ENCODE measurements around the gene MLH3. TPM values are rescaled to one million over a fixed set of nuclear protein-coding genes. Genes with fewer than 3 reads are reported as not detected.

The MLH3 gene
- total RNA-seq, 1 donor from 2014 or later, result 33.4 TPM

DNA sequence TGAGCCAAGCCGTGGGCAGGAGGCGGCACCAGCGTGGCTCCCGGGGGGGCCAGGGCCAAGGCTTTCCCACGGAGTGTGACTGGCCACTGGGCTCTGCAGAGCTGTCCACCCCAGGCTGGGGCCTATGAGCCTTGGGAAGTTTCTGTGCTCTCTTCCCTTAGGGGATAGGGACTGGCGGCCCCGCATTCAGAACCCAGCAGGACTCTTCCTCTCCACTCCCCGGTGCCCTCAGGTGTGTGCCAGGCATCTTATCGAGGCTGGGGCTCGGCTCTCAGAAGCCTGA lies 66.3 kb downstream of the MLH3 start:
- Histone ChIP-seq H3K4me3 (no peak overlapping the region), H3K27ac (no peak overlapping the region), H3K27me3 (no peaks in the 10 kb centered on the region), H3K36me3 (no peaks in the 10 kb centered on the region), H3K9me3 (no peaks in the 10 kb centered on the region), H3K4me1 (peaks cover 6% of the 10 kb centered on the region)
- TF ChIP-seq, protein P1, sequence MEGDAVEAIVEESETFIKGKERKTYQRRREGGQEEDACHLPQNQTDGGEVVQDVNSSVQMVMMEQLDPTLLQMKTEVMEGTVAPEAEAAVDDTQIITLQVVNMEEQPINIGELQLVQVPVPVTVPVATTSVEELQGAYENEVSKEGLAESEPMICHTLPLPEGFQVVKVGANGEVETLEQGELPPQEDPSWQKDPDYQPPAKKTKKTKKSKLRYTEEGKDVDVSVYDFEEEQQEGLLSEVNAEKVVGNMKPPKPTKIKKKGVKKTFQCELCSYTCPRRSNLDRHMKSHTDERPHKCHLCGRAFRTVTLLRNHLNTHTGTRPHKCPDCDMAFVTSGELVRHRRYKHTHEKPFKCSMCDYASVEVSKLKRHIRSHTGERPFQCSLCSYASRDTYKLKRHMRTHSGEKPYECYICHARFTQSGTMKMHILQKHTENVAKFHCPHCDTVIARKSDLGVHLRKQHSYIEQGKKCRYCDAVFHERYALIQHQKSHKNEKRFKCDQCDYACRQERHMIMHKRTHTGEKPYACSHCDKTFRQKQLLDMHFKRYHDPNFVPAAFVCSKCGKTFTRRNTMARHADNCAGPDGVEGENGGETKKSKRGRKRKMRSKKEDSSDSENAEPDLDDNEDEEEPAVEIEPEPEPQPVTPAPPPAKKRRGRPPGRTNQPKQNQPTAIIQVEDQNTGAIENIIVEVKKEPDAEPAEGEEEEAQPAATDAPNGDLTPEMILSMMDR (IDR thresholded peaks at IDR 0.05), result no peak
- intact Hi-C loops (cut with DNase I), result no loop called here
- no peak for ATAC-seq
- DNase-seq, result no peak

DNA sequence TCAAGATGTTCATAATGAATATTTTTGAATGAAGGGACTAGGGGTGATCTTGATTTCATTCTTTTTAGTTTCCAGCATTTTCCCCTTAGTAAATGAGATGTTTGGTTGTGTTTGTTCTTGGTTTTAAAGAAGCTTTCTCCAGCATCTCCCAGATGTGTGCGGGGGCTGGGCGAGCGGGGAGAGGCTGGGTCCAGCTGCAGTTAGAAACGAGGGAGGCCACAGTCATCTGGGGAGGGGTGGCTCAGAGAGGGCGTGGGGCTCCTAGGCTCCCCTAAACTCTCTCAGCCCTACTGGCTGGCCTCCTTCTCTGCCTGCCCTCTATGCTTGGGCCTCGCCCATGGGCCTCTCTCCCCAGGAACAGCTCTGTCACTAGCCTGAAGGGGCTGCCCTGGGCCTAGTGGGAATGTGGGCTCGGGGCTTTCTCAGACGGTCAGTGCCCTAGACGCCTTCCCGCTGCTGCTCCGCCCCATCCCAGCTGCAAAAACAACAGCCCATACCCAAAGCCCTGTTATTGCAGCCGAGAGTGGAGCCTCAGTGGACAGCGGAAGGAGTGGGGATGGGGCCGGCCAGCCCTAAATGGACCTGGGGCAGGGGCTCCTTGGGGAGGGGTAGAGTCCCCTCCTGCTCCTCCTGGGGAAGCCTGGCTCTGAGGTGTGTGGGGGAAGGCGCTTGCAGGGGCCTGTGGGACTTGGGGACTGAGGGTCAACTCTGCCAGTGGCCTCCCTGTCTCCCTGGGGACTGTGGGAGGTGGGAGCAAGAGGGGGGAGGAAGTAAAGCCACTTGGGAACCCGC lies 66.8 kb downstream of the MLH3 start:
- DNase-seq (no peak), ATAC-seq (no peak)
- Histone ChIP-seq H3K27me3 (no peaks in the 10 kb centered on the region), H3K4me1 (peaks cover 6% of the 10 kb centered on the region), H3K9me3 (no peaks in the 10 kb centered on the region), H3K27ac (no peak overlapping the region), H3K4me3 (no peak overlapping the region), H3K36me3 (no peaks in the 10 kb centered on the region)
- intact Hi-C loops (cut with DNase I), result no loop called here
- TF ChIP-seq, protein P1 (IDR thresholded peaks at IDR 0.05), result no peak

DNA sequence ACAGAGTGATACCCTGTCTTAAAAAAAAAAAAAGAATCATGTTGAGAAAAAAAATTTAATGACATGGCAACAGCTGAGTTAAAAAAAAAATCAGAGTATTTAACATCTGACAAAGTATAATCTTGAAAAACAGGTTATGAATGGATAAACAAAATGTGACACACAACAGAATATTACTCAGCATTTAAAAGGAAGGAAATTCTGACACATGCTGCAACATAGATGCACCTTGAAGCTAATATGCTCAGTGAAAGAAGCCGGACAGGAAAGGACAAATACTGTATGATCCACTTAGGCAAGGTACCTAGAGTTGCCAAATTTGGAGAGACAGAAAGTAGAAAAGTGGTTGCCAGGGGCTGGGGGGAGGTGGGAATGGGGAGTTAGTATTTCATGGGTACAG lies 67.9 kb downstream of the MLH3 start:
- H3K9me3 ChIP-seq, result no peaks in the 10 kb centered on the region
- H3K27me3 ChIP-seq, result no peaks in the 10 kb centered on the region
- H3K36me3 ChIP-seq, result no peaks in the 10 kb centered on the region
- no peak for ATAC-seq
- no peak for DNase-seq
- TF ChIP-seq, protein P1 (IDR thresholded peaks at IDR 0.05), result no peak
- peaks cover 6% of the 10 kb centered on the region for H3K4me1 ChIP-seq
- H3K27ac ChIP-seq, result no peak overlapping the region
- intact Hi-C loops (cut with DNase I), result no loop called here
- H3K4me3 ChIP-seq, result no peak overlapping the region

DNA sequence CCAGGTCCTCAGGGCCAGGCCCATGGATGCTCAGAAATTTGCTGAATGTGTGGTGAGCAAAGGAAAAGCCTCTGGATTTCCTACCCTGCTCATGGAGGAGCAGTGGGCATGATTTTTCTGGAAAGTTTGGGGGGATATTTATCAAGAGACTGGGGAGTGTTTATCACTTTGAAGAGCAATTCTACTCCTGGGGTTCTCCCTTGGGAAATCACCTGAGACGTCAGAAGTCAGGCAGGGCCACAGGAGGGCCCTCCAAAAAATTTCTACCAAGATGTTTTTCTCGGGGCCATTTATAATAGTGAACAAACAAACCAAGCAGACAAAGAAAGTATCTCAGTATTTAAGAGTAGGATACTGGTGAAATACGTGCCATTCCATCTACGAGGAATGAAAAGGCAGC lies 68.6 kb downstream of the MLH3 start:
- Histone ChIP-seq H3K36me3 (no peaks in the 10 kb centered on the region), H3K27ac (no peak overlapping the region), H3K27me3 (no peaks in the 10 kb centered on the region), H3K4me3 (no peak overlapping the region), H3K4me1 (peaks cover 6% of the 10 kb centered on the region), H3K9me3 (no peaks in the 10 kb centered on the region)
- no peak for DNase-seq
- ATAC-seq, result no peak
- intact Hi-C loops (cut with DNase I), result no loop called here
- TF ChIP-seq, protein P1 (IDR thresholded peaks at IDR 0.05), result no peak

DNA sequence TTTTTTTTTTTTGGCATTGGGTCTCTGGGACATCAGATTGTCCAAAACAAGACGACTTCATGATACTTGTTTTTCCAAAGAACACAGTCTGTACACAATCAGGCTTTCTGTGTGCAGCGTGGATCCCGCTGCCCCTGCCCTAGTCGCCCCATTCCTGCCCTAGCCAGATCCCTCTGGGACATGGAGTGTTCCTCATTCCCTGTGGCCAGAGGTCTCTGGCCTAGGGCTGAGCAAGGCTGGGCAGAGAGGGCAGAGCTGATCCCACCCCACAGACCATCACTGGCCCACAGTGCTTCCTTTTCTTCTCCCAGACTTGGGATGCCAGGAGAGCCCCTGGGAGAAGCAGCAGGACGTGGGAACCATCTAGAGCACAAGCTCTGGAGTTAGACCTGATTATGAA lies 69.4 kb downstream of the MLH3 start:
- Histone ChIP-seq H3K27ac (no peak overlapping the region), H3K4me3 (no peak overlapping the region), H3K4me1 (peaks cover 6% of the 10 kb centered on the region), H3K36me3 (no peaks in the 10 kb centered on the region), H3K27me3 (no peaks in the 10 kb centered on the region), H3K9me3 (no peaks in the 10 kb centered on the region)
- no peak for DNase-seq
- intact Hi-C loops (cut with DNase I), result no loop called here
- TF ChIP-seq, protein P1 (IDR thresholded peaks at IDR 0.05), result no peak
- ATAC-seq, result no peak

DNA sequence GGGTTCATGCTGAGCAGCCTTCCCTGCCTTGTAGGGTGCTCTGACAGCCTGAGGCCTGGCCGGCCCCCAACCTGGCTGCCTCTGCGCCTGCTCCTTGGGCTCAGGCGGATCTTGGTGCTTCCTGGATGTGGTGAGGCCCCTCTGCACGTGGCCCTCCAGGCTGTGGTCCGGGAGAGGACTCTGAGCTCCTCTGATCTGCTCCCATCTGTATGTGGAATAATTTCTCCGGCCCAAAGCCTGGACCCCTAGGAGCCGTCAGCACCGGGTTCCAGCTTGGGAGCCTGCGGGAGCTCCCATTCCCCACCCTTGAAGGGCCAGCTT lies 69.8 kb downstream of the MLH3 start:
- TF ChIP-seq, protein P1 (IDR thresholded peaks at IDR 0.05), result no peak
- DNase-seq (no peak), ATAC-seq (no peak)
- no peak overlapping the region for H3K27ac ChIP-seq
- no peak overlapping the region for H3K4me3 ChIP-seq
- no peaks in the 10 kb centered on the region for H3K27me3 ChIP-seq
- H3K36me3 ChIP-seq, result no peaks in the 10 kb centered on the region
- intact Hi-C loops (cut with DNase I), result no loop called here
- no peaks in the 10 kb centered on the region for H3K9me3 ChIP-seq
- H3K4me1 ChIP-seq, result peaks cover 6% of the 10 kb centered on the region

Data from upper lobe of right lung (tissue), 1 donor.